GM21576 (cell line): ENCODE data around the gene DMXL2.
"Not testable (repeated sequence)": the region's sequence is repeated elsewhere in the genome, so short reads cannot be mapped to it uniquely, and the experiment has no call there.

Source experiments
- ATAC-seq: cut with Tn5 transposase; IDR thresholded peaks from one replicate; pipeline ENCODE4 v1.9.1; 2021; ENCODE audit warnings: mild to moderate bottlenecking, moderate library complexity; ENCODE audit not compliant: unreplicated experiment

DMXL2 gene

GRCh38 chr15:51425517-51426040 lies 197.0 kb downstream of the DMXL2 start:
- ATAC-seq, result no peak

- ATAC-seq, result no peak
Measured at GRCh38 chr15:51424780-51425179, 197.8 kb downstream of the DMXL2 start.

- ATAC-seq, result not testable (repeated sequence)
Measured at GRCh38 chr15:51423040-51423439, 199.5 kb downstream of the DMXL2 start.

- ATAC-seq, result no peak
Measured at GRCh38 chr15:51416129-51416528, 206.4 kb downstream of the DMXL2 start.

GRCh38 chr15:51414256-51414860 lies 208.2 kb downstream of the DMXL2 start:
- no peak for ATAC-seq

GRCh38 chr15:51405693-51406523 lies 216.7 kb downstream of the DMXL2 start:
- ATAC-seq, result no peak

GRCh38 chr15:51403946-51404695 lies 218.4 kb downstream of the DMXL2 start:
- ATAC-seq, result no peak

- ATAC-seq, result no peak
Measured at GRCh38 chr15:51403072-51403878, 219.3 kb downstream of the DMXL2 start.

GRCh38 chr15:51401872-51402517 lies 220.6 kb downstream of the DMXL2 start:
- ATAC-seq, result no peak

- ATAC-seq, result no peak
Measured at GRCh38 chr15:51401051-51401780, 221.4 kb downstream of the DMXL2 start.

- ATAC-seq, result no peak
Measured at GRCh38 chr15:51398626-51399025, 223.9 kb downstream of the DMXL2 start.
